HTR-8/SVneo (cell line): Measurements from ENCODE around the gene DACH2.

Source experiments
- DNase-seq: peaks from one replicate; pipeline ENCODE4 v3.0.0; 2011; ENCODE audit warnings: low spot score, mixed read lengths; ENCODE audit not compliant: insufficient read length
- FAIRE-seq: peaks from 2 replicates; lab custom pipeline; 2011; peaks lifted over from hg19 to GRCh38; lab: Jason Lieb, UNC

The DACH2 gene

GRCh38 chrX:86263526-86263925 is 115.3 kb downstream of the DACH2 start:
- no peak for DNase-seq
- FAIRE-seq: no peak

GRCh38 chrX:86295293-86295692 is 147.0 kb downstream of the DACH2 start:
- DNase-seq: no peak
- FAIRE-seq: no peak

GRCh38 chrX:86322913-86323312 is 174.7 kb downstream of the DACH2 start:
- no peak for FAIRE-seq
- no peak for DNase-seq

- no peak for FAIRE-seq
- no peak for DNase-seq
Measured at GRCh38 chrX:86329174-86329573, 180.9 kb downstream of the DACH2 start.

GRCh38 chrX:86348669-86349068 is 200.4 kb downstream of the DACH2 start:
- no peak for FAIRE-seq
- no peak for DNase-seq

GRCh38 chrX:86349115-86349514 is 200.9 kb downstream of the DACH2 start:
- FAIRE-seq (no peak), DNase-seq (no peak)

GRCh38 chrX:86369847-86370630 is 221.8 kb downstream of the DACH2 start:
- DNase-seq (no peak), FAIRE-seq (no peak)

GRCh38 chrX:86370927-86371326 is 222.7 kb downstream of the DACH2 start:
- FAIRE-seq: no peak
- DNase-seq: no peak

- DNase-seq (no peak), FAIRE-seq (no peak)
Measured at GRCh38 chrX:86379209-86379608, 231.0 kb downstream of the DACH2 start.

- no peak for FAIRE-seq
- DNase-seq: no peak
Measured at GRCh38 chrX:86383681-86384540, 235.7 kb downstream of the DACH2 start.

- no peak for DNase-seq
- no peak for FAIRE-seq
Measured at GRCh38 chrX:86407371-86407770, 259.1 kb downstream of the DACH2 start.

GRCh38 chrX:86421771-86422170 is 273.5 kb downstream of the DACH2 start:
- DNase-seq: no peak
- FAIRE-seq: no peak

GRCh38 chrX:86436116-86436515 is 287.9 kb downstream of the DACH2 start:
- DNase-seq (no peak), FAIRE-seq (no peak)

GRCh38 chrX:86455495-86455894 is 307.2 kb downstream of the DACH2 start:
- DNase-seq: no peak
- no peak for FAIRE-seq

GRCh38 chrX:86460760-86461159 is 312.5 kb downstream of the DACH2 start:
- DNase-seq: no peak
- no peak for FAIRE-seq

GRCh38 chrX:86504297-86504696 is 356.0 kb downstream of the DACH2 start:
- DNase-seq (no peak), FAIRE-seq (no peak)

GRCh38 chrX:86507331-86507730 is 359.1 kb downstream of the DACH2 start:
- FAIRE-seq (no peak), DNase-seq (no peak)

GRCh38 chrX:86579777-86580176 is 431.5 kb downstream of the DACH2 start:
- no peak for FAIRE-seq
- no peak for DNase-seq

- DNase-seq: no peak
- FAIRE-seq: no peak
Measured at GRCh38 chrX:86604607-86605006, 456.4 kb downstream of the DACH2 start.

GRCh38 chrX:86696951-86697350 is 548.7 kb downstream of the DACH2 start:
- no peak for DNase-seq
- no peak for FAIRE-seq

- no peak for DNase-seq
- FAIRE-seq: no peak
Measured at GRCh38 chrX:86711531-86712180, 563.4 kb downstream of the DACH2 start.
